ENCODE measurements around the gene HAX1.

DNA sequence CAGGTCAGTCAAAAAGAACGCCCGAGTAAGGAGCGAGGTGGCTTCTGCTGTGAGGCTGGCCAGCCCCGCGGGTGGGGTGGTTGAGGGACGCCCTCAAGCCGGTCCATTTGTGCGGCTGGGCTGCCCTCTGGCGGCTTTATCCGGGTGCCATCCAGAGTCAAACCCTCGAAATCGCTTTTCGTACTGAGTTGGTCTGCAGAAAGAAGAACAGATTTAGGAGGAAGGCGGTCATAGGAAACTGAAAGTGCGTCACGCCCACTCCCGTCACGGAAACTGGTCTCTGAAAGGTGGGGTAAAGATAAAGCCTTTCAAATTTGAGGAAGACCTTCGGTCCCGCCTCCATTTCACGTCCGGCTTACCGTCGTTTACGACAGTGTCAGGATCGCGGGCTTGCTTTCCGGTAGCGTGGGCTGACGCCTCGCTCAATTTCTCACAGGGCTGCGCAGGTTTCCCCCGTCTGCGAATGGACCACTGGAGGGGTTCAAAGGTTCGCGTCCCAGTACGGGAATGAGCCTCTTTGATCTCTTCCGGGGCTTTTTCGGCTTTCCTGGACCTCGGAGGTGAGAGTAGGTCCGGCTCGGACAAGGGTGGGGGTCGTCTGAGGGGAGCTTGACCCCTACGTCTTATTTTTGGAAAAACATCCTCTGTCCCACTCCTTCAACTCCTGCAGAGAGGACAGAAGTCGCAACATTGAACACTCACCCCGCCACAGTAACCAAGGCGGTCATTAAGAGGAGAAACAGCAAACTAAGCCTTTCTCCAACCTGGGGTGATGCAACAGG, at the start of gene HAX1:
- no peak for TF ChIP-seq EZH2phosphoT487 (IDR thresholded peaks at IDR 0.05; ENCODE audit: borderline replicate concordance, low read length)
- TF ChIP-seq, protein P1, sequence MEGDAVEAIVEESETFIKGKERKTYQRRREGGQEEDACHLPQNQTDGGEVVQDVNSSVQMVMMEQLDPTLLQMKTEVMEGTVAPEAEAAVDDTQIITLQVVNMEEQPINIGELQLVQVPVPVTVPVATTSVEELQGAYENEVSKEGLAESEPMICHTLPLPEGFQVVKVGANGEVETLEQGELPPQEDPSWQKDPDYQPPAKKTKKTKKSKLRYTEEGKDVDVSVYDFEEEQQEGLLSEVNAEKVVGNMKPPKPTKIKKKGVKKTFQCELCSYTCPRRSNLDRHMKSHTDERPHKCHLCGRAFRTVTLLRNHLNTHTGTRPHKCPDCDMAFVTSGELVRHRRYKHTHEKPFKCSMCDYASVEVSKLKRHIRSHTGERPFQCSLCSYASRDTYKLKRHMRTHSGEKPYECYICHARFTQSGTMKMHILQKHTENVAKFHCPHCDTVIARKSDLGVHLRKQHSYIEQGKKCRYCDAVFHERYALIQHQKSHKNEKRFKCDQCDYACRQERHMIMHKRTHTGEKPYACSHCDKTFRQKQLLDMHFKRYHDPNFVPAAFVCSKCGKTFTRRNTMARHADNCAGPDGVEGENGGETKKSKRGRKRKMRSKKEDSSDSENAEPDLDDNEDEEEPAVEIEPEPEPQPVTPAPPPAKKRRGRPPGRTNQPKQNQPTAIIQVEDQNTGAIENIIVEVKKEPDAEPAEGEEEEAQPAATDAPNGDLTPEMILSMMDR (conservative IDR thresholded peaks at IDR 0.05; ENCODE audit: low read depth, low read length): peak; percentile 97

Measured in PC-3 (cell line).